AG04449 (cell line): ENCODE measurements around the gene GLE1.
"Not testable (repeated sequence)": the region's sequence is repeated elsewhere in the genome, so short reads cannot be mapped to it uniquely, and the experiment has no call there.

ENCODE experiments used
- CTCF ChIA-PET: fragments of 350-600 bp; formaldehyde crosslinking; extraction: SDS; loops from one replicate; lab custom pipeline; 2021; ENCODE audit warnings: antibody characterized with exemption; lab: Yijun Ruan, JAX
- POLR2A ChIA-PET: fragments of 400-600, 350-600 bp; formaldehyde crosslinking; extraction: SDS; loops from one replicate; lab custom pipeline; 2020; ENCODE audit warnings: antibody characterized with exemption, inconsistent platforms; lab: Yijun Ruan, JAX
- DNase-seq: peaks from one replicate; pipeline ENCODE4 v3.0.0-alpha.2; 2010; ENCODE audit warnings: low read depth, low spot score
- H3K4me3 ChIP-seq: 2 replicates; pipeline ENCODE4 v1.5.1; 2011; ENCODE audit warnings: low read depth, mild to moderate bottlenecking, control low read depth, low read length
- CTCF ChIP-seq: IDR thresholded peaks from one replicate; pipeline ENCODE4 v1.5.1; 2011; ENCODE audit warnings: mild to moderate bottlenecking, moderate library complexity, low read length, control low read depth, inconsistent platforms; ENCODE audit not compliant: insufficient read depth; ENCODE audit errors: missing control alignments

Gene GLE1

GRCh38 chr9:128498911-128499310 lies 5.6 kb upstream of the GLE1 start:
- DNase-seq: no peak
- ChIA-PET CTCF (interaction anchor here (1.0 to 1.5 kb wide), 2 partner anchors 10 to 60 kb away, joined by 3 to 4 read pairs; no protein-coding TSS in a partner anchor), POLR2A (no interaction called here)
- no peak overlapping the region for H3K4me3 ChIP-seq
- TF ChIP-seq CTCF: no peak

DNA sequence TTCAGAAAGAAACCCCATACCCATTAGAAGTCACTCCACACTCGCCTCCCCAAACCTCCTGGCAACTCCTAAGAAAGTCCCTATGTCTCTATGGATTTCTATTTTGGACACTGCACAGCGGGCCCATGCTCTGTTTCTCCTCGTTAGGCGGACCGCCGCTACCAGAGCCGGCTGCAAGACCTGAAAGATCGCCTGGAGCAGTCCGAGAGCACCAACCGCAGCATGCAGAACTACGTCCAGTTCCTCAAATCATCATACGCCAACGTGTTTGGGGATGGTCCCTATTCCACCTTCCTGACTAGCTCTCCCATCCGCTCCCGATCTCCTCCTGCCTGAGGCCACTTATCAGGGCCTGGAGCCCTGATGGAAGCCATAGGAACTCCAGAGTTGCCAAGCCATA lies 4.6 kb upstream of the GLE1 start:
- TF ChIP-seq CTCF: no peak
- DNase-seq: no peak
- ChIA-PET POLR2A (no interaction called here), CTCF (interaction anchor here (1.1 to 1.5 kb wide), 2 partner anchors 9 to 12 kb away, joined by 3 to 4 read pairs; no protein-coding TSS in a partner anchor)
- H3K4me3 ChIP-seq: no peak overlapping the region

- POLR2A ChIA-PET: interaction anchor here (2.4 kb wide), 1 partner anchor 49 kb away, joined by 25 read pairs; the partner anchor contains the start of gene SPTAN1
- peak; percentile 69 for DNase-seq
- H3K4me3 ChIP-seq: peak overlapping the region; percentile 99; the same call in 1 of the 2 replicates
- CTCF ChIA-PET: not testable (repeated sequence)
Measured at GRCh38 chr9:128503415-128503825, 1.1 kb upstream of the GLE1 start.

DNA sequence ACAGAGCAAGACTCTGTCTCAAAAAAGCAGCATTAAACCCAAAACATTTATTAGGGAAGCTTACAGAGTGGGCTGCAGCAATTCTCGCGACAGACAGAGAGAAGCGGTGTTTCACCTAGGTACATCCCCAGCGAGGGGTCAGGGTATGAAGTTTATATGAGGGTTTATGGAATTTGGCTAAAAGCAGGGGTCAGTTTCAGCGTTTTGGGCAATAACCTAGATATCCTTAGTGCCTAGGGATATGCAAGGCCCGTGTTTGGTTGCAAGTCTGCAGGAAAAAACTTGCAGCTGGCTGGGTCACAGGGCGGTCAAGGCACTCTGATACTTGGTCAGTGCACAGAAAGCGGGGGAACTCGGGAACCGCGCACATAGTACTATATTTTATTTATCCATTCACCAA lies 649 bp upstream of the GLE1 start:
- TF ChIP-seq CTCF: no peak
- no peak for DNase-seq
- ChIA-PET CTCF (interaction anchor here (0.7 to 1.7 kb wide), 2 partner anchors 65 to 84 kb away, joined by 3 to 5 read pairs; no protein-coding TSS in a partner anchor), POLR2A (interaction anchor here (2.4 kb wide), 1 partner anchor 49 kb away, joined by 25 read pairs; the partner anchor contains the start of gene SPTAN1)
- H3K4me3 ChIP-seq: peak overlapping the region; percentile 99

GRCh38 chr9:128505414-128505765 lies 871 bp downstream of the GLE1 start:
- CTCF ChIA-PET: interaction anchor here (1.7 kb wide), 1 partner anchor 85 kb away, joined by 5 read pairs; no protein-coding TSS in a partner anchor
- DNase-seq: no peak
- POLR2A ChIA-PET: interaction anchor here (0.9 to 2.4 kb wide), 2 partner anchors 16 to 48 kb away, joined by 3 to 25 read pairs; partner anchors contain the start of gene SPTAN1
- no peak for TF ChIP-seq CTCF
- peak overlapping the region; percentile 99 for H3K4me3 ChIP-seq

GRCh38 chr9:128505906-128506305 lies 1.4 kb downstream of the GLE1 start:
- DNase-seq, POLR2A ChIA-PET, H3K4me3 ChIP-seq: not testable (repeated sequence)
- CTCF ChIA-PET: interaction anchor here (0.6 kb wide), 1 partner anchor 247 kb away, joined by 3 read pairs; no protein-coding TSS in a partner anchor

GRCh38 chr9:128512820-128513219 lies 8.3 kb downstream of the GLE1 start:
- POLR2A ChIA-PET: no interaction called here
- CTCF ChIA-PET: no interaction called here
- no peak for DNase-seq

More at GRCh38 chr9:128512820-128513219, 8.3 kb downstream of the GLE1 start:
- no peak for TF ChIP-seq CTCF
- H3K4me3 ChIP-seq: no peak overlapping the region
